AG09319 (cell line): ENCODE measurements around the gene ICAM5.
"Not testable (repeated sequence)": the region's sequence is repeated elsewhere in the genome, so short reads cannot be mapped to it uniquely, and the experiment has no call there.

ENCODE experiments used
- DNase-seq: peaks from one replicate; pipeline ENCODE4 v3.0.0-alpha.2; 2010; ENCODE audit warnings: low read depth; ENCODE audit errors: extremely low read depth
- CTCF ChIP-seq: IDR thresholded peaks from 2 replicates; pipeline ENCODE4 v1.5.1; 2011; ENCODE audit warnings: low read depth, mild to moderate bottlenecking, inconsistent platforms, low read length, moderate library complexity

ICAM5 gene

GRCh38 chr19:10271543-10272086 lies 18.1 kb upstream of the ICAM5 start:
- no peak for DNase-seq
- TF ChIP-seq CTCF, result no peak

DNA sequence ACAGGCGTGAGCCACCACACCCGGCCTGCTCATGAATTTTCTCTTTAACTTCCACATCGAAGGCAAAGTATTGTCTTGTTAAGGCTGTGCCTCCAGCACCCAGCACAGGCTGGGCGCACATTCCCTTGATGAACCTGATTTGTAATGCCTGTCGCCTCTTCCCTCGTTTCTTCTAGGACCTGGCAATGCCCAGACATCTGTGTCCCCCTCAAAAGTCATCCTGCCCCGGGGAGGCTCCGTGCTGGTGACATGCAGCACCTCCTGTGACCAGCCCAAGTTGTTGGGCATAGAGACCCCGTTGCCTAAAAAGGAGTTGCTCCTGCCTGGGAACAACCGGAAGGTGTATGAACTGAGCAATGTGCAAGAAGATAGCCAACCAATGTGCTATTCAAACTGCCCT lies 15.2 kb upstream of the ICAM5 start:
- no peak for DNase-seq
- no peak for TF ChIP-seq CTCF

GRCh38 chr19:10277795-10278589 lies 11.8 kb upstream of the ICAM5 start:
- TF ChIP-seq CTCF, result no peak
- DNase-seq, result no peak

DNA sequence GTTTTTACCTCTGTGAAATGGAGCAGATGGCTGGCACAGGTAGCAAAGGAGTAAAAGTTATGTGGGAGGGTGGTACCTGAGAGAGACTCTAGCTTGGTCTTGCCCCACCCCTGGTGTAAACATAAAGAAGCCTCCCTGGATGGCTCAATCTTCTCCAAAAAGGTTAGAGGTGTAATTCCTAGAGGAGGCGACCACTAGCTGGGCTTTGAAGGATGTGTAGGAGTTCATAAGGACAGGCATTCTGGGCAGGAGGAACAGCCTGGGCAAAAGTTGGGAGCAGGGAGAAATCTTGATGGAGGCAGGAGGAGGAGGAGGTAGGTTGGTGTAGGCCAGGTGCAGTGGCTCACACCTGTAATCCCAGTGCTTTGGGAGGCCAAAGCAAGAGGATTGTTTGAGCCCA lies 10.8 kb upstream of the ICAM5 start:
- no peak for DNase-seq
- no peak for TF ChIP-seq CTCF

DNA sequence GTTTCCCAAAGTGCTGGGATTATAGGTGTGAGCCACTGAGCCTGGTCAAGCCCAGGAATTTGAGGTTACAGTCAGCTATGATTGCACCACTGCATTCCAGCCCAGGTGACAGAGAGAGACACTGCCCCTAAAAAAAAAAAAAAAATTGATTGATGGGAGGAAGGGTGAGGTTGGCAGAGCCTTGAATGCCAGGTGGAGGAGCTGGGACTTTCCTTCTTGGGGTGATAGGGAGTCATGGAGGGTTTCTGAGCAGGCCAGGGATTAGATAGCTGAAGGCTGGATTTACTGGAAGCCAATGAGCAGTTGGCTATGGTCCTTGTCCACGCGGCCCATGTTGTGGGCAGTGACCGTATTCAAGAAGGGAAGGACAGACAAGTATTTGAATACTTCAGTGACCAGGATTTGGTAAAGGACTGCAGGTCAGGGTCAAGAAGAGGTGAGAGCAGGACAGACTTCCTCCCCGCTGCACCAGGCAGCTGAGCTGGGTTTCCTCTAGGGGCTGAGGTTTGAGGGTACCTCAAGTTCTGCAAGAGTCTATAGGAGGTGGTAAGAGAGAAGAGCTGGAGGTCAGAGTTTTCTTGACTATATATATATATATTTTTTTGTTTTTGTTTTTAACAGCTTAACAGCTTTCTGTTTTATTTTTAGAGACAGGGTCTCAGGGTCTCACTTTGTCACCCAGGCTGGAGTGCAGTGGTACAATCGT lies 9.9 kb upstream of the ICAM5 start:
- no peak for DNase-seq
- no peak for TF ChIP-seq CTCF

- not testable (repeated sequence) for DNase-seq
These were observed 7.7 kb upstream of the ICAM5 start for GRCh38 chr19:10282043-10282442.

GRCh38 chr19:10283301-10284064 lies 6.3 kb upstream of the ICAM5 start:
- DNase-seq, result no peak
- TF ChIP-seq CTCF, result no peak
